GM19463 (cell line): ENCODE data around the gene MACROD2.
"Not testable (repeated sequence)": the region's sequence is repeated elsewhere in the genome, so short reads cannot be mapped to it uniquely, and the experiment has no call there.

Experiments used
- ATAC-seq: cut with Tn5 transposase; IDR thresholded peaks from one replicate; pipeline ENCODE4 v1.9.1; 2021; ENCODE audit warnings: mild to moderate bottlenecking, moderate library complexity; ENCODE audit not compliant: unreplicated experiment

Gene MACROD2

GRCh38 chr20:15179781-15180180, 1184.5 kb downstream of the MACROD2 start:
- ATAC-seq = no peak

GRCh38 chr20:15185322-15185721, 1190.0 kb downstream of the MACROD2 start:
- ATAC-seq = no peak

GRCh38 chr20:15185913-15186312, 1190.6 kb downstream of the MACROD2 start:
- ATAC-seq = no peak

GRCh38 chr20:15187612-15188011, 1192.3 kb downstream of the MACROD2 start:
- ATAC-seq = no peak

- ATAC-seq = no peak
These were observed 1193.1 kb downstream of the MACROD2 start for GRCh38 chr20:15188415-15188814.

GRCh38 chr20:15191082-15191723, 1195.9 kb downstream of the MACROD2 start:
- ATAC-seq = no peak

GRCh38 chr20:15195378-15195777, 1200.1 kb downstream of the MACROD2 start:
- no peak for ATAC-seq

GRCh38 chr20:15196547-15197255, 1201.4 kb downstream of the MACROD2 start:
- ATAC-seq = no peak

- ATAC-seq = not testable (repeated sequence)
These were observed 1202.7 kb downstream of the MACROD2 start for GRCh38 chr20:15198017-15198416.

- ATAC-seq = peak; percentile 47
These were observed 1204.4 kb downstream of the MACROD2 start for GRCh38 chr20:15199698-15200097.

GRCh38 chr20:15200147-15200565, 1204.8 kb downstream of the MACROD2 start:
- peak; percentile 77 for ATAC-seq

GRCh38 chr20:15201602-15202001, 1206.3 kb downstream of the MACROD2 start:
- no peak for ATAC-seq

GRCh38 chr20:15204234-15204633, 1208.9 kb downstream of the MACROD2 start:
- no peak for ATAC-seq

GRCh38 chr20:15205028-15205427, 1209.7 kb downstream of the MACROD2 start:
- ATAC-seq = no peak

GRCh38 chr20:15205719-15206118, 1210.4 kb downstream of the MACROD2 start:
- ATAC-seq = no peak

GRCh38 chr20:15209537-15209936, 1214.2 kb downstream of the MACROD2 start:
- no peak for ATAC-seq

- no peak for ATAC-seq
These were observed 1218.7 kb downstream of the MACROD2 start for GRCh38 chr20:15214051-15214450.

GRCh38 chr20:15220009-15220656, 1224.8 kb downstream of the MACROD2 start:
- no peak for ATAC-seq

GRCh38 chr20:15220778-15221565, 1225.7 kb downstream of the MACROD2 start:
- ATAC-seq = no peak

GRCh38 chr20:15222502-15223330, 1227.4 kb downstream of the MACROD2 start:
- ATAC-seq = no peak
